ENCODE data around the gene P2RY11. TPM values are rescaled to one million over a fixed set of nuclear protein-coding genes. Genes with fewer than 3 reads are reported as not detected.

P2RY11 gene
- total and polyA plus RNA-seq, 8 donors, result 8.4 to 24.4 (median 12.9) TPM

GRCh38 chr19:10132905-10133304 lies 21.4 kb downstream of the P2RY11 start:
- Histone ChIP-seq H3K36me3 (peaks cover 0 to 100% of the 10 kb centered on the region in 2 donors), H3K9me3 (no peaks in the 10 kb centered on the region)
- TF ChIP-seq, protein P1, sequence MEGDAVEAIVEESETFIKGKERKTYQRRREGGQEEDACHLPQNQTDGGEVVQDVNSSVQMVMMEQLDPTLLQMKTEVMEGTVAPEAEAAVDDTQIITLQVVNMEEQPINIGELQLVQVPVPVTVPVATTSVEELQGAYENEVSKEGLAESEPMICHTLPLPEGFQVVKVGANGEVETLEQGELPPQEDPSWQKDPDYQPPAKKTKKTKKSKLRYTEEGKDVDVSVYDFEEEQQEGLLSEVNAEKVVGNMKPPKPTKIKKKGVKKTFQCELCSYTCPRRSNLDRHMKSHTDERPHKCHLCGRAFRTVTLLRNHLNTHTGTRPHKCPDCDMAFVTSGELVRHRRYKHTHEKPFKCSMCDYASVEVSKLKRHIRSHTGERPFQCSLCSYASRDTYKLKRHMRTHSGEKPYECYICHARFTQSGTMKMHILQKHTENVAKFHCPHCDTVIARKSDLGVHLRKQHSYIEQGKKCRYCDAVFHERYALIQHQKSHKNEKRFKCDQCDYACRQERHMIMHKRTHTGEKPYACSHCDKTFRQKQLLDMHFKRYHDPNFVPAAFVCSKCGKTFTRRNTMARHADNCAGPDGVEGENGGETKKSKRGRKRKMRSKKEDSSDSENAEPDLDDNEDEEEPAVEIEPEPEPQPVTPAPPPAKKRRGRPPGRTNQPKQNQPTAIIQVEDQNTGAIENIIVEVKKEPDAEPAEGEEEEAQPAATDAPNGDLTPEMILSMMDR (IDR thresholded peaks at IDR 0.05), result no peak

DNA sequence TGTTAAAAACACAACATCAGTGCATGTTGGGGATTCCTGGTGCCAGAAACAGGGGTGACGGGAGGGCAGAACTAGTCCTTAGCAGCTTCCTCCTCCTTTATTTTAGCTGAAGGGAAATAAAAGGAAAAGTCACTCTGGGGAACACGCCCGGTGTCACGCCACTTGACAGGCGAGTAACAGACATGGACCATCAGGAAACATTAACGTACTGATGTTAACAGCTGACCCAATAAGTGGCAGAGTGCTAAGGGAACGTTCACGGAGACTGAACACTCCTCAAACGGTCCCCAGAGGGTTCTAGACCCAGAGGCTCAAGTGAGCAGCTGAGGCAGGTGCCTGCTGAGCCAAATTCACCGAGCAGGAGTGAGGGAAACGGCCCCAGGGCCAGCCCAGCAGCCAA lies 22.1 kb downstream of the P2RY11 start:
- no peaks in the 10 kb centered on the region for H3K9me3 ChIP-seq
- intact Hi-C loops (cut with DNase I), result no loop called here
- H3K27me3 ChIP-seq, result no peaks in the 10 kb centered on the region
- TF ChIP-seq, protein P1 (IDR thresholded peaks at IDR 0.05), result no peak
- H3K36me3 ChIP-seq, result peaks cover 0 to 100% of the 10 kb centered on the region in 2 donors
- DNase-seq (no peak), ATAC-seq (no peak)
- peaks cover 0 to 5% of the 10 kb centered on the region in 2 donors for H3K4me1 ChIP-seq
- H3K4me3 ChIP-seq, result no peak overlapping the region
- H3K27ac ChIP-seq, result peak overlapping the region in 1 of 2 donors; percentile 28

More at GRCh38 chr19:10132905-10133304, 21.4 kb downstream of the P2RY11 start:
- DNase-seq (no peak), ATAC-seq (no peak)
- Histone ChIP-seq H3K27ac (peak overlapping the region in 1 of 2 donors; percentile 28), H3K27me3 (no peaks in the 10 kb centered on the region), H3K4me3 (no peak overlapping the region), H3K4me1 (peaks cover 0 to 5% of the 10 kb centered on the region in 2 donors)
- intact Hi-C loops (cut with DNase I), result no loop called here

- no peak for ATAC-seq
- DNase-seq, result no peak
- TF ChIP-seq, protein P1 (IDR thresholded peaks at IDR 0.05), result no peak
Observed at GRCh38 chr19:10134040-10134439, 22.5 kb downstream of the P2RY11 start.

GRCh38 chr19:10135551-10136334 lies 24.2 kb downstream of the P2RY11 start:
- peak; percentile 88 for ATAC-seq
- Histone ChIP-seq H3K9me3 (no peaks in the 10 kb centered on the region), H3K27ac (peak overlapping the region; percentile 41 to 73), H3K36me3 (peaks cover 0 to 100% of the 10 kb centered on the region in 2 donors), H3K4me1 (peaks cover 0 to 5% of the 10 kb centered on the region in 2 donors), H3K27me3 (no peaks in the 10 kb centered on the region), H3K4me3 (peak overlapping the region; percentile 20 to 27)
- intact Hi-C loops (cut with DNase I), result no loop called here
- TF ChIP-seq, protein P1 (IDR thresholded peaks at IDR 0.05), result no peak
- peak in 2 of 4 donors; percentile 78 to 86 for DNase-seq

More at GRCh38 chr19:10134040-10134439, 22.5 kb downstream of the P2RY11 start:
- intact Hi-C loops (cut with DNase I), result no loop called here
- Histone ChIP-seq H3K9me3 (no peaks in the 10 kb centered on the region), H3K4me3 (no peak overlapping the region), H3K4me1 (peaks cover 0 to 5% of the 10 kb centered on the region in 2 donors), H3K27me3 (no peaks in the 10 kb centered on the region), H3K36me3 (peaks cover 0 to 100% of the 10 kb centered on the region in 2 donors), H3K27ac (peak overlapping the region in 1 of 2 donors; percentile 28)

DNA sequence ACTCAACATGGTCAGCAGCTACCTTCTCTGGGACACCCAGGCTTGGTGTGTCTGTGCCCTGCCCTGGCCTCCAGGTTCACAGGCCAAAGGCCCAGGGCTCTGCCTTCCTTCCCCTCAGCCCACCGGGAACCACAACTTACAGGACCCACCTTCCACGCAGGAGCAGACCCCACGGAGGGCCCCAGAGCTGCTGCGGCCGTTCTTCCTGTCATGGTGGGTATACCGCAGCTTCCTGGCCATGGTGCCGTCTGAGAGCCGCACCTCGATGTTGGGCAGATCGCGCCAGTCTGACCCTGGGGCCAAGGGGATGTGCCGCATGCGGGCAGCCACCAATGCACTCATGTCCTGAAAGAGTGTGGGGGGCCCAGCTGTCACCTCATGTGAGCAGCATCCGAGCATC lies 25.4 kb downstream of the P2RY11 start:
- Histone ChIP-seq H3K27me3 (no peaks in the 10 kb centered on the region), H3K4me3 (no peak overlapping the region), H3K27ac (no peak overlapping the region), H3K9me3 (no peaks in the 10 kb centered on the region), H3K36me3 (peaks cover 0 to 100% of the 10 kb centered on the region in 2 donors), H3K4me1 (peaks cover 0 to 3% of the 10 kb centered on the region in 2 donors)
- intact Hi-C loops (cut with DNase I), result no loop called here
- DNase-seq, result no peak
- ATAC-seq, result no peak
- TF ChIP-seq, protein P1 (IDR thresholded peaks at IDR 0.05), result no peak

Measured in left lung (tissue), 10 donors.